Breast epithelium (tissue), 4 donors: ENCODE data around the gene GREB1. TPM values are rescaled to one million over a fixed set of nuclear protein-coding genes. Genes with fewer than 3 reads are reported as not detected.

Source experiments
- DNase-seq, 2 donors: peaks; one replicate each; pipeline ENCODE4 v3.0.0-alpha.2; 2019; ENCODE audit warnings: low spot score in 2 of 2
- H3K27ac ChIP-seq, 2 donors: fragments of 200-600 bp; sonication (generic) in 1 of 2; one replicate each; pipeline ENCODE4 v1.5.1; 2016 to 2019; ENCODE audit warnings: mild to moderate bottlenecking in 1 of 2
- H3K27me3 ChIP-seq, 2 donors: fragments of 200-600 bp; sonication (generic) in 1 of 2; one replicate each; pipeline versions ENCODE4 v1.5.1 to v1.6.0; 2017 to 2019; ENCODE audit warnings: control low read depth in 1 of 2, mild to moderate bottlenecking in 1 of 2
- H3K36me3 ChIP-seq: fragments of 200-600 bp; one replicate; pipeline ENCODE4 v1.5.1; 2019
- H3K4me1 ChIP-seq, 2 donors: fragments of 200-600 bp; sonication (generic); one replicate each; pipeline ENCODE4 v1.5.1; 2016 to 2019; ENCODE audit warnings: control low read depth in 1 of 2
- H3K4me3 ChIP-seq, 3 donors: fragments of 200-600 bp; sonication (generic); 1 replicate in 2 of 3; 2 replicates in 1 of 3; pipeline ENCODE4 v1.5.1; 2016 to 2019; ENCODE audit warnings: mild to moderate bottlenecking in 3 of 3, moderate library complexity in 2 of 3
- H3K9me3 ChIP-seq, 2 donors: fragments of 200-600 bp; sonication (generic) in 1 of 2; one replicate each; pipeline ENCODE4 v1.5.1; 2016 to 2019; ENCODE audit warnings: control low read depth in 1 of 2
- CTCF ChIP-seq, 3 donors: fragments of 450-650 bp; IDR thresholded peaks; one replicate each; pipeline ENCODE4 v1.5.1; 2016 to 2017; ENCODE audit warnings: antibody characterized with exemption in 3 of 3, mild to moderate bottlenecking in 3 of 3, moderate library complexity in 3 of 3
- POLR2A ChIP-seq: fragments of 450-650 bp; IDR thresholded peaks from one replicate; pipeline ENCODE4 v1.6.1; 2016; ENCODE audit warnings: antibody characterized with exemption, mild to moderate bottlenecking, moderate library complexity
- POLR2AphosphoS5 ChIP-seq, 3 donors: sonication (generic); formaldehyde crosslinking; IDR thresholded peaks; one replicate each; pipeline ENCODE4 v1.6.1; 2017; ENCODE audit warnings: antibody characterized with exemption in 3 of 3
- intact Hi-C: fragments of 100-400 bp; cut with DNase I; formaldehyde crosslinking; loops from one replicate; pipeline ENCODE4 v1.15.1; 2023; ENCODE audit warnings: low total_unique reads
- total RNA-seq, 3 donors: library from RNA; depleted of rRNA; stranded (reverse); fragments of >200 nt; gene quantifications; one replicate each; pipeline ENCODE4 v1.1.0, GENCODE V29; 2016

GREB1 gene
- total RNA-seq, 3 donors from 2014 or later = 5.4 to 83.6 (median 42.9) TPM

- no peak for DNase-seq
- Histone ChIP-seq H3K36me3 (no peaks in the 10 kb centered on the region), H3K27me3 (no peaks in the 10 kb centered on the region), H3K27ac (no peak overlapping the region), H3K9me3 (no peaks in the 10 kb centered on the region), H3K4me3 (no peak overlapping the region), H3K4me1 (no peaks in the 10 kb centered on the region)
- intact Hi-C loops = no loop called here
- TF ChIP-seq POLR2AphosphoS5 (IDR thresholded peaks at IDR 0.05) = no peak
Observed at GRCh38 chr2:11516984-11517648, 16.7 kb upstream of the GREB1 start.

- Histone ChIP-seq H3K4me1 (no peaks in the 10 kb centered on the region), H3K27me3 (no peaks in the 10 kb centered on the region), H3K4me3 (no peak overlapping the region), H3K36me3 (no peaks in the 10 kb centered on the region), H3K9me3 (no peaks in the 10 kb centered on the region), H3K27ac (no peak overlapping the region)
- intact Hi-C loops = no loop called here
- TF ChIP-seq CTCF (IDR thresholded peaks at IDR 0.05) (no peak), POLR2A (no peak), POLR2AphosphoS5 (IDR thresholded peaks at IDR 0.05) (no peak)
- no peak for DNase-seq
Observed at GRCh38 chr2:11517906-11518305, 15.9 kb upstream of the GREB1 start.

DNA sequence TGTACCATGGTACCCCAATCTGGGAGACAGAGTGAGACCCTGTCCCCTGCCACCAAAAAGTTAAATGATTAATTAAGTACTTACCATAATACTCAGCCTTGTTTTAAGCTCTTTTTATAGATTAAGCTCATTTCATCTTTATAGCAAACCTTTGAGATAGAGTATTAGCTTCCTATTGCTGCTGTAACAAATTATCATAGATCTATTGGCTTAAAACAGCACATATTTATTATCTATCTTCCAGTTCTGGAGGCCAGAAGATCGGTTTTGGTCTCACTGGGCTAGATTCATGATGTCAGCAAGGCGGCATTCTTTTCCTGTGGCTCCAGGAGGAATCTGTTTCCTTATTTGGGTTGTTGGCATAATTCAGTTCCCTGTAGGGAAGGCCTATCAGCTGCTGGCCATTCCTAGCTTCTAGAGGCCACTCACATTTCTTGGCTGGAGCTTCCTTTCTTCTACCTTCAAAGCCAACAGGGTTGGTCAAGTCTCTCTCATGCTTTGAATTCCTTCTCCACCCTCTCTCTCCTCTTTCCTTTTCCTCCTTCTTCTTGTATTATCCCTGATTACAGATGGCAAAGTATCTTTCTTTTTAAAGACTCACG is 13.7 kb upstream of the GREB1 start:
- TF ChIP-seq POLR2AphosphoS5 (IDR thresholded peaks at IDR 0.05) (no peak), POLR2A (no peak), CTCF (IDR thresholded peaks at IDR 0.05) (no peak)
- Histone ChIP-seq H3K4me1 (no peaks in the 10 kb centered on the region), H3K36me3 (no peaks in the 10 kb centered on the region), H3K27me3 (no peaks in the 10 kb centered on the region), H3K9me3 (no peaks in the 10 kb centered on the region), H3K27ac (no peak overlapping the region), H3K4me3 (no peak overlapping the region)
- DNase-seq = no peak
- intact Hi-C loops = no loop called here

GRCh38 chr2:11521775-11522174 is 12.1 kb upstream of the GREB1 start:
- no peaks in the 10 kb centered on the region for H3K4me1 ChIP-seq
- no peak for DNase-seq
- TF ChIP-seq POLR2A (no peak), CTCF (IDR thresholded peaks at IDR 0.05) (no peak), POLR2AphosphoS5 (IDR thresholded peaks at IDR 0.05) (no peak)
- H3K27ac ChIP-seq = no peak overlapping the region
- H3K9me3 ChIP-seq = no peaks in the 10 kb centered on the region
- intact Hi-C loops = no loop called here
- no peak overlapping the region for H3K4me3 ChIP-seq
- no peaks in the 10 kb centered on the region for H3K27me3 ChIP-seq
- no peaks in the 10 kb centered on the region for H3K36me3 ChIP-seq

DNA sequence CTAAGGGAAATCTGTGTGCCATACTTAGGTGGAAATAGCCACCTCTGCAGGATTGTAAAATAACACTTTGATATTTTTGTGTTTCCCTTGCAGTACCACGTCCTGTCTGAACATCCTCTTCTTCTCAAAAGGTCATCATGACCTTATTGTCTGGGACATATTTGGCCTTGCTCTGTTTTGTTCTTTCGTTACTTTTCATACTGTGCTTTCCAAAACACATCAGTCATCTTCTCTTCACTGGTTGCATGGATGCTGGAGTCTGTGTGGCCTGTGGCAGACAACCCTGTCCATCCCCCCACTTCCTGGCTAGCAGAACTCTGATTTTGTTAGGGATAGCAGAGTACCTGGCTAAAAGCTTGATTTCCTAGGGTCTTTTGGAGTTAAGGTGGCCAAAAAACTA is 9.4 kb upstream of the GREB1 start:
- Histone ChIP-seq H3K9me3 (no peaks in the 10 kb centered on the region), H3K4me1 (no peaks in the 10 kb centered on the region), H3K36me3 (no peaks in the 10 kb centered on the region), H3K27me3 (no peaks in the 10 kb centered on the region), H3K4me3 (no peak overlapping the region), H3K27ac (no peak overlapping the region)
- intact Hi-C loops = no loop called here
- TF ChIP-seq CTCF (IDR thresholded peaks at IDR 0.05) = no peak
- peak in 1 of 3 donors; percentile 31 for TF ChIP-seq POLR2AphosphoS5 (IDR thresholded peaks at IDR 0.05)
- no peak for DNase-seq
